K562 (cell line): ENCODE measurements around the gene GORASP1. TPM values are rescaled to one million over a fixed set of nuclear protein-coding genes. Genes with fewer than 3 reads are reported as not detected.

Experiments used
- ATAC-seq: fragments of 200-7000 bp; cut with Tn5 transposase; 3 replicates; pipeline ENCODE4 v1.9.1; 2020; ENCODE audit warnings: moderate library complexity
- Bru-seq: library from RNA; stranded (reverse); fragments of 400-500 nt; gene quantifications from one replicate; lab custom pipeline; 2021; lab: Mats Ljungman, UMichigan
- BruChase-seq, 2 experiments: library from RNA; stranded (reverse); fragments of 400-500 nt; gene quantifications; one replicate each; lab custom pipeline; 2021; lab: Mats Ljungman, UMichigan
- BruUV-seq: library from RNA; stranded (reverse); fragments of 400-500 nt; replicated peaks from 2 replicates; lab custom pipeline; 2021; lab: Mats Ljungman, UMichigan
- CTCF ChIA-PET: fragments of 300-600 bp; formaldehyde crosslinking; extraction: SDS; loops from one replicate; lab custom pipeline; 2021; ENCODE audit warnings: low intra/inter-chr PET ratio; lab: Yijun Ruan, JAX
- POLR2A ChIA-PET: fragments of 300-600, 350-650 bp; sonication (Branson Sonifier 250); formaldehyde crosslinking; extraction: SDS; loops from one replicate; lab custom pipeline; 2021; ENCODE audit warnings: antibody characterized with exemption, inconsistent platforms; lab: Yijun Ruan, JAX
- DNase-seq, 4 experiments: peaks; one replicate each; pipeline versions ENCODE4 v3.0.0 to v3.0.0-alpha.2; 2011 to 2018; ENCODE audit warnings: low spot score in 3 of 4, mixed read lengths in 3 of 4; ENCODE audit errors: extremely low read depth in 1 of 4
- FAIRE-seq: peaks from 2 replicates; lab custom pipeline; 2011; peaks lifted over from hg19 to GRCh38; lab: Jason Lieb, UNC
- H2AFZ ChIP-seq: 2 replicates; pipeline ENCODE4 v1.6.0; 2011; ENCODE audit warnings: low read depth, low read length, control low read depth, inconsistent platforms
- H3K27ac ChIP-seq: fragments of 200-600 bp; 3 replicates; pipeline ENCODE4 v1.8.0; 2011; ENCODE audit warnings: low read depth, mild to moderate bottlenecking, control low read depth, inconsistent platforms, low read length, moderate library complexity, mixed read lengths; ENCODE audit errors: extremely low read depth
- H3K27me3 ChIP-seq, 2 experiments: fragments of 300-600 bp in 1 of 2; 2 replicates in 1 of 2; 3 replicates in 1 of 2; pipeline versions ENCODE4 v1.6.0 to v1.8.0; 2011; ENCODE audit warnings: inconsistent platforms in 2 of 2, low read length in 2 of 2, mild to moderate bottlenecking in 1 of 2, mixed read lengths in 1 of 2, moderate library complexity in 1 of 2; ENCODE audit not compliant: control insufficient read depth in 2 of 2, insufficient read depth in 2 of 2
- H3K36me3 ChIP-seq: fragments of 300-600 bp; 3 replicates; pipeline ENCODE4 v1.8.0; 2011; ENCODE audit warnings: mild to moderate bottlenecking, low read length, inconsistent platforms; ENCODE audit not compliant: control insufficient read depth, insufficient read depth
- H3K4me1 ChIP-seq, 2 experiments: fragments of 200-600 bp in 1 of 2; replicated peaks in 1 of 2; 2 replicates in 1 of 2; 3 replicates in 1 of 2; pipeline versions ENCODE4 v1.5.1 to v1.8.0; 2011; ENCODE audit warnings: inconsistent platforms in 2 of 2, low read length in 2 of 2, mild to moderate bottlenecking in 1 of 2, mixed read lengths in 1 of 2, moderate library complexity in 1 of 2; ENCODE audit not compliant: control insufficient read depth in 2 of 2, insufficient read depth in 2 of 2
- H3K4me2 ChIP-seq: 2 replicates; pipeline ENCODE4 v1.6.1; 2011; ENCODE audit warnings: low read length, control low read depth, inconsistent platforms, mixed read lengths; ENCODE audit not compliant: insufficient read depth
- H3K4me3 ChIP-seq: fragments of 200-600 bp; sonication (generic), shearing (Covaris generic); 2 replicates; pipeline ENCODE4 v1.5.1; 2016; ENCODE audit warnings: control low read depth, inconsistent platforms
- H3K79me2 ChIP-seq: fragments of 200-600 bp; 3 replicates; pipeline ENCODE4 v1.8.0; 2011; ENCODE audit warnings: low read length, inconsistent platforms; ENCODE audit not compliant: control insufficient read depth, insufficient read depth
- H3K9ac ChIP-seq, 2 experiments: 2 replicates each; pipeline versions ENCODE4 v1.6.0 to v1.6.1; 2011; ENCODE audit warnings: low read depth in 2 of 2, low read length in 2 of 2, control low read depth in 1 of 2, inconsistent platforms in 1 of 2, mild to moderate bottlenecking in 1 of 2, mixed read lengths in 1 of 2; ENCODE audit not compliant: insufficient read depth in 1 of 2
- H3K9me1 ChIP-seq: one replicate; pipeline ENCODE4 v1.6.0; 2011; ENCODE audit warnings: inconsistent platforms, mild to moderate bottlenecking, low read length, moderate library complexity; ENCODE audit not compliant: control insufficient read depth, insufficient read depth
- H3K9me3 ChIP-seq: replicated peaks from 2 replicates; pipeline ENCODE4 v1.5.1; 2011; ENCODE audit warnings: low read depth, low read length, inconsistent platforms; ENCODE audit not compliant: control insufficient read depth, insufficient read depth
- H4K20me1 ChIP-seq: replicated peaks from 2 replicates; pipeline ENCODE4 v1.6.1; 2011; ENCODE audit warnings: low read length, inconsistent platforms, mixed read lengths; ENCODE audit not compliant: control insufficient read depth, insufficient read depth
- ATF3 ChIP-seq, 2 experiments: fragments of 450-650 bp in 1 of 2; sonication (generic) in 1 of 2; formaldehyde crosslinking in 1 of 2; IDR thresholded peaks in 1 of 2; conservative IDR thresholded peaks in 1 of 2; 2 replicates each; pipeline versions ENCODE4 v1.6.1 to v1.8.1; 2016 to 2023; ENCODE audit warnings: mild to moderate bottlenecking in 2 of 2, moderate library complexity in 2 of 2, inconsistent platforms in 1 of 2, missing genetic modification reagents in 1 of 2
- GABPA ChIP-seq: fragments of 200-800 bp; sonication (Bioruptor generic); conservative IDR thresholded peaks from 2 replicates; pipeline ENCODE4 v1.6.1; 2016; ENCODE audit warnings: low read depth, missing genetic modification characterization, missing compliant biosample characterization
- HDAC8 ChIP-seq: fragments of 450-650 bp; IDR thresholded peaks from 2 replicates; pipeline ENCODE4 v1.6.1; 2016; ENCODE audit warnings: mild to moderate bottlenecking, missing genetic modification characterization, moderate library complexity, missing compliant biosample characterization
- PURB ChIP-seq: sonication (generic); formaldehyde crosslinking; IDR thresholded peaks from 2 replicates; pipeline ENCODE4 v1.9.0; 2021; ENCODE audit warnings: low read depth, mild to moderate bottlenecking, missing genetic modification reagents
- RBM25 ChIP-seq: fragments of 200-400 bp; formaldehyde crosslinking; IDR thresholded peaks from 2 replicates; pipeline ENCODE4 v1.6.1; 2018; ENCODE audit warnings: low read length, low read depth, moderate library complexity; ENCODE audit not compliant: severe bottlenecking
- RBM34 ChIP-seq: fragments of 200-400 bp; formaldehyde crosslinking; IDR thresholded peaks from 2 replicates; pipeline ENCODE4 v1.6.1; 2018; ENCODE audit warnings: low read length, borderline replicate concordance; ENCODE audit not compliant: insufficient read depth
- SAFB2 ChIP-seq: fragments of 200-400 bp; formaldehyde crosslinking; IDR thresholded peaks from 2 replicates; pipeline ENCODE4 v1.6.1; 2018; ENCODE audit warnings: borderline replicate concordance, low read length, low read depth, moderate library complexity; ENCODE audit not compliant: severe bottlenecking
- TBL1XR1 ChIP-seq, 2 experiments: IDR thresholded peaks; 2 replicates each; pipeline ENCODE4 v1.6.1; 2012; ENCODE audit warnings: improper control_type of control experiment in 2 of 2, low read length in 2 of 2, mild to moderate bottlenecking in 1 of 2
- ZBED1 ChIP-seq: IDR thresholded peaks from 2 replicates; pipeline ENCODE4 v1.6.1; 2014
- ZNF24 ChIP-seq: fragments of 450-650 bp; IDR thresholded peaks from 2 replicates; pipeline ENCODE4 v1.6.1; 2016
- ZNF277 ChIP-seq: fragments of 250-450 bp; sonication (Bioruptor Pico); IDR thresholded peaks from 2 replicates; pipeline ENCODE4 v1.8.0; 2022; ENCODE audit warnings: inconsistent platforms, mild to moderate bottlenecking, moderate library complexity, borderline replicate concordance
- ZNF408 ChIP-seq: fragments of 250-450 bp; sonication (Bioruptor Pico); IDR thresholded peaks from 2 replicates; pipeline ENCODE4 v1.4.0; 2020; ENCODE audit warnings: low read depth, mild to moderate bottlenecking, moderate library complexity
- ZNF79 ChIP-seq: fragments of 250-450 bp; sonication (Bioruptor Pico); IDR thresholded peaks from 2 replicates; pipeline ENCODE4 v1.4.0; 2020; ENCODE audit warnings: low read depth, mild to moderate bottlenecking, moderate library complexity
- WGBS: fragments of 100-300 bp; shearing (Covaris generic); methylation state at CpG from one replicate; pipeline ENCODE4 v1.1.6; 2016; ENCODE audit warnings: low coverage, mixed read lengths; ENCODE audit not compliant: insufficient coverage; ENCODE audit errors: missing lambda C conversion rate; 5-methylcytosine and 5-hydroxymethylcytosine counted together
- in situ Hi-C: fragments of 300-500 bp; cut with MboI; formaldehyde crosslinking; loops from 4 replicates; pipeline ENCODE4 v1.15.0; 2018; ENCODE audit warnings: inconsistent platforms, mixed read lengths
- intact Hi-C: fragments of 100-400 bp; cut with micrococcal nuclease; formaldehyde crosslinking; loops from 2 replicates; pipeline ENCODE4 v1.14.2; 2022
- long read RNA-seq, 3 experiments: library from polyadenylated mRNA in 2 of 3; library from RNA in 1 of 3; unstranded in 2 of 3; stranded (forward) in 1 of 3; transcript quantifications; one replicate each; pipeline ENCODE4 v2.0.0, GENCODE V29; 2019 to 2022
- polyA minus RNA-seq, 3 experiments: library from RNA; depleted of rRNA, polyadenylated mRNA; stranded (reverse); fragments of >200 nt; gene quantifications; 2 replicates each; pipeline ENCODE4 v1.2.3, GENCODE V29; 2011
- polyA plus RNA-seq, 8 experiments: library from polyadenylated mRNA; depleted of rRNA in 4 of 8; stranded (reverse) in 5 of 8; unstranded in 3 of 8; fragments of >200 nt; fragmentation: Nextera tagmentation in 2 of 8; fragmentation: Illumina TruSeq in 1 of 8; extraction: Ambion mirVana in 2 of 8; extraction: Trizol in 1 of 8; gene quantifications; 2 replicates each; pipeline versions ENCODE4 v1.2.1 to v1.2.3, GENCODE V29; 2011 to 2014; ENCODE audit warnings: inconsistent platforms in 1 of 8, missing spikeins in 1 of 8
- total RNA-seq, 7 experiments: library from RNA; depleted of rRNA in 6 of 7; stranded (reverse); fragments of >200 nt in 6 of 7; fragmentation: Illumina TruSeq in 2 of 7; extraction: Trizol in 2 of 7; gene quantifications; 2 replicates each; pipeline versions ENCODE4 v1.2.1 to v1.2.3, GENCODE V29; 2011 to 2021; ENCODE audit warnings: low replicate concordance in 1 of 7

GORASP1 gene
- 170 and 347 TPM in 2 replicates for total RNA-seq (2011; cell fraction: chromatin; rRNA removed; ENCODE audit: low replicate concordance)
- total RNA-seq (2011; cell fraction: nucleolus; rRNA removed), result 220 and 236 TPM in 2 replicates
- 186 and 187 TPM in 2 replicates for total RNA-seq (2011; cell fraction: nucleoplasm; rRNA removed)
- total RNA-seq (2014; rRNA removed), result 67.6 and 83.5 TPM in 2 replicates
- 39.7 and 46.8 TPM in 2 replicates for total RNA-seq (2014; rRNA removed; fragmentation: Illumina TruSeq; extraction: Trizol)
- 65.3 and 67.6 TPM in 2 replicates for total RNA-seq (2015; rRNA removed; fragmentation: Illumina TruSeq; extraction: Trizol)
- total RNA-seq (2021), result 80.7 and 81.2 TPM in 2 replicates
- 87.9 and 116 TPM in 2 replicates for polyA plus RNA-seq (2011; rRNA removed)
- 88.5 and 108 TPM in 2 replicates for polyA plus RNA-seq (2011; cell fraction: cytosol; rRNA removed)
- polyA plus RNA-seq (2011; cell fraction: nucleus; rRNA removed), result 454 and 537 TPM in 2 replicates
- 72.8 and 104 TPM in 2 replicates for polyA plus RNA-seq (2012)
- polyA plus RNA-seq (2014; fragmentation: Illumina TruSeq; extraction: Trizol), result 71.3 and 81.3 TPM in 2 replicates
- 10 to 100 TPM in 1 of 2 experiments, 1 to 10 TPM in 1; 8.4 to 14.0 TPM for polyA plus RNA-seq (2014; fragmentation: Nextera tagmentation; extraction: Ambion mirVana)
- 75.3 and 82.3 TPM in 2 replicates for polyA plus RNA-seq (2014; rRNA removed)
- 48.5 and 49.2 TPM in 2 replicates for polyA minus RNA-seq (2011; rRNA and poly(A)+ RNA removed)
- polyA minus RNA-seq (2011; cell fraction: cytosol; rRNA and poly(A)+ RNA removed), result 42.4 and 49.5 TPM in 2 replicates
- 120 and 149 TPM in 2 replicates for polyA minus RNA-seq (2011; cell fraction: nucleus; rRNA and poly(A)+ RNA removed)
- Bru-seq, nascent RNA, result percentile 88 among the genes with signal in this experiment
- percentile 78 among the genes with signal in this experiment for BruChase-seq, experiment 1, labeled RNA remaining after a 2-hour chase
- BruChase-seq, experiment 2, labeled RNA remaining after a 6-hour chase, result percentile 82 among the genes with signal in this experiment
- long read RNA-seq, experiment 1, transcript GORASP1-201 (9 exons, 3,722 nt), result major isoform, 56 of 203 reads
- long read RNA-seq, experiment 1, partial matches to known transcripts, result 39 of 203 reads
- long read RNA-seq, experiment 1, other reads (novel, unspliced or antisense), result 99 of 203 reads
- long read RNA-seq, experiment 2, transcript GORASP1-201 (9 exons, 3,722 nt), result major isoform, 24 of 42 reads
- long read RNA-seq, experiment 2, partial matches to known transcripts, result 3 of 42 reads
- long read RNA-seq, experiment 2, other reads (novel, unspliced or antisense), result 14 of 42 reads
- long read RNA-seq, experiment 3, transcript GORASP1-201 (9 exons, 3,722 nt), result major isoform, 12 of 25 reads
- long read RNA-seq, experiment 3, partial matches to known transcripts, result 1 of 25 reads
- long read RNA-seq, experiment 3, other reads (novel, unspliced or antisense), result 12 of 25 reads

- FAIRE-seq, result peak; percentile 80
- peaks cover 17% of the 10 kb centered on the region; the same call in 2 of the 3 replicates for H3K36me3 ChIP-seq
- H4K20me1 ChIP-seq, result peaks cover 5% of the 10 kb centered on the region; the same call in 1 of the 2 replicates
- H3K9ac ChIP-seq, result peak within 1 kb of the TSS; percentile 80 to 99
- ChIA-PET POLR2A (interaction anchor here (0.6 to 1.8 kb wide), 12 partner anchors 8 to 418 kb away, joined by 3 to 9 read pairs (median 4); partner anchors contain the start of gene RPSA), CTCF (no interaction called here)
- peak; percentile 90 to 94 (median 92) for DNase-seq
- 1% methylated on average over 68 of the region's 74 CpGs for WGBS
- peak; percentile 88 for ATAC-seq
- peak within 1 kb of the TSS; percentile 97 for H2AFZ ChIP-seq
- H3K79me2 ChIP-seq, result peaks cover 43% of the 10 kb centered on the region
- no peaks in the 10 kb centered on the region for H3K27me3 ChIP-seq
- H3K27ac ChIP-seq, result peak within 1 kb of the TSS; percentile 83
- peak within 1 kb of the TSS; percentile 98 for H3K4me3 ChIP-seq
- in situ Hi-C loops, result no loop called here
- H3K4me2 ChIP-seq, result peak within 1 kb of the TSS; percentile 83
- H3K9me3 ChIP-seq, result no peaks in the 10 kb centered on the region
- H3K4me1 ChIP-seq, result peaks cover 21 to 42% of the 10 kb centered on the region in 2 experiments; a peak in 4 of 5 replicates
- intact Hi-C loops, result no loop called here
- no TSS peak for BruUV-seq
- peaks cover 2% of the 10 kb centered on the region for H3K9me1 ChIP-seq
- no peak for TF ChIP-seq RBM25
- TF ChIP-seq HDAC8, result no peak
- peak in 1 of 2 experiments; percentile 51; a peak in 1 of 4 replicates for TF ChIP-seq TBL1XR1 (IDR thresholded peaks at IDR 0.05; ENCODE audit: low read length in 2 of 2)
- TF ChIP-seq ATF3 (IDR thresholded peaks at IDR 0.05), result no peak
- TF ChIP-seq ATF3 (CRISPR knock-in tag; conservative IDR thresholded peaks at IDR 0.05), result no peak
- no peak for TF ChIP-seq ZNF277 (CRISPR knock-in tag)
- TF ChIP-seq RBM34, result no peak
- TF ChIP-seq PURB (CRISPR knock-in tag), result no peak
- no peak for TF ChIP-seq ZNF408
- no peak for TF ChIP-seq ZNF24
- no peak for TF ChIP-seq SAFB2
- no peak for TF ChIP-seq ZNF79
- no peak for TF ChIP-seq ZBED1
- TF ChIP-seq GABPA (tag), result peak; percentile 78
Measured at GRCh38 chr3:39107388-39108199, at the start of gene GORASP1, which contains the start of gene TTC21A. TSS of gene GORASP1 (minus strand) at chr3:39107627. CDS start at chr3:39107541, 86 bp downstream. TSS of gene TTC21A (plus strand) at chr3:39107680. CDS start at chr3:39107838, 158 bp downstream.
